ENCODE measurements around the gene DHX35.

DHX35 gene

GRCh38 chr20:39032997-39033396 lies 70.9 kb downstream of the DHX35 start:
- H3K36me3 ChIP-seq (ENCODE audit: insufficient read depth, low read depth, low read length): peaks cover 91% of the 10 kb centered on the region
- H3K27me3 ChIP-seq (ENCODE audit: insufficient read depth, low read length): no peaks in the 10 kb centered on the region
- H3K9me3 ChIP-seq (ENCODE audit: insufficient read depth, low read depth, low read length): no peaks in the 10 kb centered on the region
- H3K4me1 ChIP-seq (ENCODE audit: insufficient read depth, low read length): no peaks in the 10 kb centered on the region
- H3K4me3 ChIP-seq (ENCODE audit: low read length): no peak overlapping the region
- no peak overlapping the region for H3K9ac ChIP-seq (ENCODE audit: low read depth, low read length)
- no peak overlapping the region for H3K27ac ChIP-seq (ENCODE audit: low read length)

- H3K36me3 ChIP-seq (ENCODE audit: insufficient read depth, low read depth, low read length): peaks cover 94% of the 10 kb centered on the region
- H3K27me3 ChIP-seq (ENCODE audit: insufficient read depth, low read length): no peaks in the 10 kb centered on the region
- H3K27ac ChIP-seq (ENCODE audit: low read length): no peak overlapping the region
- H3K4me1 ChIP-seq (ENCODE audit: insufficient read depth, low read length): no peaks in the 10 kb centered on the region
- no peaks in the 10 kb centered on the region for H3K9me3 ChIP-seq (ENCODE audit: insufficient read depth, low read depth, low read length)
- H3K4me3 ChIP-seq (ENCODE audit: low read length): no peak overlapping the region
- H3K9ac ChIP-seq (ENCODE audit: low read depth, low read length): no peak overlapping the region
These were observed 73.9 kb downstream of the DHX35 start for GRCh38 chr20:39036011-39036410.

GRCh38 chr20:39036851-39037250 lies 74.7 kb downstream of the DHX35 start:
- Histone ChIP-seq H3K36me3 (ENCODE audit: insufficient read depth, low read depth, low read length) (peaks cover 91% of the 10 kb centered on the region), H3K27me3 (ENCODE audit: insufficient read depth, low read length) (no peaks in the 10 kb centered on the region), H3K4me1 (ENCODE audit: insufficient read depth, low read length) (no peaks in the 10 kb centered on the region), H3K9ac (ENCODE audit: low read depth, low read length) (no peak overlapping the region), H3K4me3 (ENCODE audit: low read length) (no peak overlapping the region), H3K27ac (ENCODE audit: low read length) (no peak overlapping the region), H3K9me3 (ENCODE audit: insufficient read depth, low read depth, low read length) (no peaks in the 10 kb centered on the region)

- Histone ChIP-seq H3K27ac (ENCODE audit: low read length) (no peak overlapping the region), H3K4me3 (ENCODE audit: low read length) (no peak overlapping the region), H3K4me1 (ENCODE audit: insufficient read depth, low read length) (no peaks in the 10 kb centered on the region), H3K27me3 (ENCODE audit: insufficient read depth, low read length) (no peaks in the 10 kb centered on the region), H3K9me3 (ENCODE audit: insufficient read depth, low read depth, low read length) (no peaks in the 10 kb centered on the region), H3K36me3 (ENCODE audit: insufficient read depth, low read depth, low read length) (peaks cover 92% of the 10 kb centered on the region), H3K9ac (ENCODE audit: low read depth, low read length) (no peak overlapping the region)
These were observed 75.9 kb downstream of the DHX35 start for GRCh38 chr20:39038047-39038446.

GRCh38 chr20:39038495-39038894 lies 76.4 kb downstream of the DHX35 start:
- no peak overlapping the region for H3K9ac ChIP-seq (ENCODE audit: low read depth, low read length)
- peaks cover 91% of the 10 kb centered on the region for H3K36me3 ChIP-seq (ENCODE audit: insufficient read depth, low read depth, low read length)
- H3K27me3 ChIP-seq (ENCODE audit: insufficient read depth, low read length): no peaks in the 10 kb centered on the region
- H3K4me1 ChIP-seq (ENCODE audit: insufficient read depth, low read length): no peaks in the 10 kb centered on the region
- no peak overlapping the region for H3K27ac ChIP-seq (ENCODE audit: low read length)
- no peak overlapping the region for H3K4me3 ChIP-seq (ENCODE audit: low read length)
- H3K9me3 ChIP-seq (ENCODE audit: insufficient read depth, low read depth, low read length): no peaks in the 10 kb centered on the region

GRCh38 chr20:39039261-39039660 lies 77.1 kb downstream of the DHX35 start:
- H3K9me3 ChIP-seq (ENCODE audit: insufficient read depth, low read depth, low read length): no peaks in the 10 kb centered on the region
- H3K27ac ChIP-seq (ENCODE audit: low read length): no peak overlapping the region
- H3K9ac ChIP-seq (ENCODE audit: low read depth, low read length): no peak overlapping the region
- H3K27me3 ChIP-seq (ENCODE audit: insufficient read depth, low read length): no peaks in the 10 kb centered on the region
- peaks cover 84% of the 10 kb centered on the region for H3K36me3 ChIP-seq (ENCODE audit: insufficient read depth, low read depth, low read length)
- no peaks in the 10 kb centered on the region for H3K4me1 ChIP-seq (ENCODE audit: insufficient read depth, low read length)
- H3K4me3 ChIP-seq (ENCODE audit: low read length): no peak overlapping the region

- H3K27me3 ChIP-seq (ENCODE audit: insufficient read depth, low read length): no peaks in the 10 kb centered on the region
- H3K4me3 ChIP-seq (ENCODE audit: low read length): no peak overlapping the region
- no peak overlapping the region for H3K27ac ChIP-seq (ENCODE audit: low read length)
- H3K9ac ChIP-seq (ENCODE audit: low read depth, low read length): no peak overlapping the region
- H3K4me1 ChIP-seq (ENCODE audit: insufficient read depth, low read length): no peaks in the 10 kb centered on the region
- peaks cover 75% of the 10 kb centered on the region for H3K36me3 ChIP-seq (ENCODE audit: insufficient read depth, low read depth, low read length)
- no peaks in the 10 kb centered on the region for H3K9me3 ChIP-seq (ENCODE audit: insufficient read depth, low read depth, low read length)
These were observed 78.0 kb downstream of the DHX35 start for GRCh38 chr20:39040116-39040515.

GRCh38 chr20:39041067-39041466 lies 78.9 kb downstream of the DHX35 start:
- no peak overlapping the region for H3K9ac ChIP-seq (ENCODE audit: low read depth, low read length)
- H3K4me1 ChIP-seq (ENCODE audit: insufficient read depth, low read length): no peaks in the 10 kb centered on the region
- peaks cover 66% of the 10 kb centered on the region for H3K36me3 ChIP-seq (ENCODE audit: insufficient read depth, low read depth, low read length)
- no peak overlapping the region for H3K27ac ChIP-seq (ENCODE audit: low read length)
- H3K27me3 ChIP-seq (ENCODE audit: insufficient read depth, low read length): no peaks in the 10 kb centered on the region
- no peaks in the 10 kb centered on the region for H3K9me3 ChIP-seq (ENCODE audit: insufficient read depth, low read depth, low read length)
- no peak overlapping the region for H3K4me3 ChIP-seq (ENCODE audit: low read length)

- Histone ChIP-seq H3K9ac (ENCODE audit: low read depth, low read length) (no peak overlapping the region), H3K4me3 (ENCODE audit: low read length) (no peak overlapping the region), H3K27me3 (ENCODE audit: insufficient read depth, low read length) (no peaks in the 10 kb centered on the region), H3K4me1 (ENCODE audit: insufficient read depth, low read length) (no peaks in the 10 kb centered on the region), H3K36me3 (ENCODE audit: insufficient read depth, low read depth, low read length) (peaks cover 52% of the 10 kb centered on the region), H3K27ac (ENCODE audit: low read length) (no peak overlapping the region), H3K9me3 (ENCODE audit: insufficient read depth, low read depth, low read length) (no peaks in the 10 kb centered on the region)
These were observed 80.4 kb downstream of the DHX35 start for GRCh38 chr20:39042279-39043150.

- Histone ChIP-seq H3K4me1 (ENCODE audit: insufficient read depth, low read length) (no peaks in the 10 kb centered on the region), H3K27me3 (ENCODE audit: insufficient read depth, low read length) (peaks cover 13% of the 10 kb centered on the region), H3K27ac (ENCODE audit: low read length) (no peak overlapping the region), H3K36me3 (ENCODE audit: insufficient read depth, low read depth, low read length) (peaks cover 33% of the 10 kb centered on the region), H3K9ac (ENCODE audit: low read depth, low read length) (no peak overlapping the region), H3K9me3 (ENCODE audit: insufficient read depth, low read depth, low read length) (no peaks in the 10 kb centered on the region), H3K4me3 (ENCODE audit: low read length) (no peak overlapping the region)
These were observed 82.4 kb downstream of the DHX35 start for GRCh38 chr20:39044501-39044900.

- Histone ChIP-seq H3K4me1 (ENCODE audit: insufficient read depth, low read length) (no peaks in the 10 kb centered on the region), H3K9me3 (ENCODE audit: insufficient read depth, low read depth, low read length) (no peaks in the 10 kb centered on the region), H3K36me3 (ENCODE audit: insufficient read depth, low read depth, low read length) (peaks cover 21% of the 10 kb centered on the region), H3K9ac (ENCODE audit: low read depth, low read length) (no peak overlapping the region), H3K4me3 (ENCODE audit: low read length) (no peak overlapping the region), H3K27me3 (ENCODE audit: insufficient read depth, low read length) (peaks cover 22% of the 10 kb centered on the region), H3K27ac (ENCODE audit: low read length) (no peak overlapping the region)
These were observed 83.5 kb downstream of the DHX35 start for GRCh38 chr20:39045676-39046075.

- Histone ChIP-seq H3K9me3 (ENCODE audit: insufficient read depth, low read depth, low read length) (no peaks in the 10 kb centered on the region), H3K4me3 (ENCODE audit: low read length) (no peak overlapping the region), H3K36me3 (ENCODE audit: insufficient read depth, low read depth, low read length) (peaks cover 8% of the 10 kb centered on the region), H3K27ac (ENCODE audit: low read length) (no peak overlapping the region), H3K27me3 (ENCODE audit: insufficient read depth, low read length) (peaks cover 24% of the 10 kb centered on the region), H3K9ac (ENCODE audit: low read depth, low read length) (no peak overlapping the region), H3K4me1 (ENCODE audit: insufficient read depth, low read length) (no peaks in the 10 kb centered on the region)
These were observed 85.4 kb downstream of the DHX35 start for GRCh38 chr20:39047417-39047985.
